ENCODE data around the gene MS4A6E. TPM values are rescaled to one million over a fixed set of nuclear protein-coding genes. Genes with fewer than 3 reads are reported as not detected.

Gene MS4A6E
- total RNA-seq, 1 donor from 2014 or later: not detected

GRCh38 chr11:60347084-60347797 is 20.2 kb downstream of the MS4A6E start:
- no peak for DNase-seq (ENCODE audit: low read depth)
- TF ChIP-seq CTCF (conservative IDR thresholded peaks at IDR 0.05; ENCODE audit: low read depth, low read length): no peak
- H3K4me3 ChIP-seq (ENCODE audit: low read depth, low read length): no peak overlapping the region

GRCh38 chr11:60348116-60348515 is 21.1 kb downstream of the MS4A6E start:
- no peak for DNase-seq (ENCODE audit: low read depth)
- no peak for TF ChIP-seq CTCF (conservative IDR thresholded peaks at IDR 0.05; ENCODE audit: low read depth, low read length)
- H3K4me3 ChIP-seq (ENCODE audit: low read depth, low read length): no peak overlapping the region

- TF ChIP-seq CTCF (conservative IDR thresholded peaks at IDR 0.05; ENCODE audit: low read depth, low read length): no peak
- no peak overlapping the region for H3K4me3 ChIP-seq (ENCODE audit: low read depth, low read length)
- DNase-seq (ENCODE audit: low read depth): no peak
These were observed 22.9 kb downstream of the MS4A6E start for GRCh38 chr11:60349990-60350389.

- no peak for DNase-seq (ENCODE audit: low read depth)
- no peak overlapping the region for H3K4me3 ChIP-seq (ENCODE audit: low read depth, low read length)
- no peak for TF ChIP-seq CTCF (conservative IDR thresholded peaks at IDR 0.05; ENCODE audit: low read depth, low read length)
These were observed 30.7 kb downstream of the MS4A6E start for GRCh38 chr11:60357771-60358170.

GRCh38 chr11:60360621-60361020 is 33.6 kb downstream of the MS4A6E start:
- TF ChIP-seq CTCF (conservative IDR thresholded peaks at IDR 0.05; ENCODE audit: low read depth, low read length): no peak
- no peak for DNase-seq (ENCODE audit: low read depth)
- H3K4me3 ChIP-seq (ENCODE audit: low read depth, low read length): no peak overlapping the region

GRCh38 chr11:60362241-60362640 is 35.2 kb downstream of the MS4A6E start:
- TF ChIP-seq CTCF (conservative IDR thresholded peaks at IDR 0.05; ENCODE audit: low read depth, low read length): no peak
- no peak for DNase-seq (ENCODE audit: low read depth)
- H3K4me3 ChIP-seq (ENCODE audit: low read depth, low read length): no peak overlapping the region
